Measurements from ENCODE around the gene DPM3. TPM values are rescaled to one million over a fixed set of nuclear protein-coding genes. Genes with fewer than 3 reads are reported as not detected.
"Not testable (repeated sequence)": the region's sequence is repeated elsewhere in the genome, so short reads cannot be mapped to it uniquely, and the experiment has no call there.

DPM3 gene
- total and polyA plus RNA-seq, 2 donors (not counting 3 experiments of a cell fraction or from before 2014, with no cell fraction given): 69.6 to 258 TPM

DNA sequence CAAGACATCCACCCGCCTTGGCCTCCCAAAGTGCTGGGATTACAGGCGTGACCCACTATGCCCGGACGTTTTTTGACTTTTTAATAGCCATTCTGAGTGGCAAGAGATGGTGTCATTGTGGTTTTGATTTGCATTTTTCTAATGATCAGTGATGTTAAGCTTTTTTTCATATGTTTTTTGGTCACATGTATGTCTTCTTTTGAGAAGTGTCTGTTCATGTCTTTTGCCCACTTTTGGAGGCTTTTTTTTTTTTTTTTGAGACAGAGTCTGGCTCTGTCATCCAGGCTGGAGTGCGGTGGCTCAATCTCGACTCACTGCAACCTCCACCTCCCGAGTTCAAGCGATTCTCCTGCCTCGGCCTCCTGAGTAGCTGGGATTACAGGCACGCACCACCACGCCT, 24.3 kb upstream of the DPM3 start:
- H3K27me3 ChIP-seq (ENCODE audit: control insufficient read depth in 2 of 2, insufficient read depth in 2 of 2, low read length in 2 of 2); POLR2A ChIA-PET; intact Hi-C loops (cut with micrococcal nuclease); H3K9me3 ChIP-seq (replicated peaks; ENCODE audit: control insufficient read depth, insufficient read depth, low read length); H2AFZ ChIP-seq (ENCODE audit: low read depth, low read length); DNase-seq (ENCODE audit: low read depth, low spot score); FAIRE-seq; H4K20me1 ChIP-seq (replicated peaks; ENCODE audit: control insufficient read depth, extremely low read depth, insufficient read depth, low read length); dilution Hi-C loops (cut with MboI; ENCODE audit: extremely low pct_ligation_motif_present, low sequenced_read_pairs); H3K27ac ChIP-seq (ENCODE audit: insufficient read depth, low read depth, low read length); H3K79me2 ChIP-seq (ENCODE audit: control insufficient read depth, insufficient read depth, low read length); BruUV-seq (replicated peaks); H3K4me2 ChIP-seq (ENCODE audit: insufficient read depth, low read length); H3K9ac ChIP-seq (replicated peaks; ENCODE audit: extremely low read depth, insufficient read depth, low read length); H3K4me3 ChIP-seq (replicated peaks in 1 of 3; ENCODE audit: insufficient read depth in 1 of 3, low read depth in 1 of 3, low read length in 3 of 3); H3K9me1 ChIP-seq (replicated peaks; ENCODE audit: control insufficient read depth, extremely low read depth, insufficient read depth, low read length); H3K36me3 ChIP-seq (ENCODE audit: control insufficient read depth in 2 of 2, extremely low read depth in 1 of 2, insufficient read depth in 2 of 2, low read length in 2 of 2): not testable (repeated sequence)
- peaks cover 16% of the 10 kb centered on the region for H3K4me1 ChIP-seq (ENCODE audit: control insufficient read depth, extremely low read depth, insufficient read depth, low read length)
- CTCF ChIA-PET: interaction anchor here (1.5 kb wide), 1 partner anchor 73 kb away, joined by 6 read pairs; no protein-coding TSS in a partner anchor

DNA sequence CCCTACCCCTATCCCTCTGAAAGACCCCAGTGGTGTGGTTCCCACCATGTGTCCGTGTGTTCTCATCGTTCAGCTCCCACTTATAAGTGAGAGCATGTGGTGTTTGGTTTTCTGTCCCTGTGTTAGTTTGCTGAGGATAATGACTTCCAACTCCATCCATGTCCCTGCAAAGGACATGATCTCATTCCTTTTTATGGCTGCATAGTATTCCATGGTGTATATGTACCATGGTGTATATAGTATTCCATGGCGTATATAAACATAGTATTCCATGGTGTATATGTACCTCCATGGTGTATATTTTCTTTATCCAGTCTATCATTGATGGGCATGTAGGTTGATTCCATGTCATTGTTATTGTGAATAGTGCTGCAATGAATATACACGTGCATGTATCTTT, 23.5 kb upstream of the DPM3 start:
- not testable (repeated sequence) for FAIRE-seq

DNA sequence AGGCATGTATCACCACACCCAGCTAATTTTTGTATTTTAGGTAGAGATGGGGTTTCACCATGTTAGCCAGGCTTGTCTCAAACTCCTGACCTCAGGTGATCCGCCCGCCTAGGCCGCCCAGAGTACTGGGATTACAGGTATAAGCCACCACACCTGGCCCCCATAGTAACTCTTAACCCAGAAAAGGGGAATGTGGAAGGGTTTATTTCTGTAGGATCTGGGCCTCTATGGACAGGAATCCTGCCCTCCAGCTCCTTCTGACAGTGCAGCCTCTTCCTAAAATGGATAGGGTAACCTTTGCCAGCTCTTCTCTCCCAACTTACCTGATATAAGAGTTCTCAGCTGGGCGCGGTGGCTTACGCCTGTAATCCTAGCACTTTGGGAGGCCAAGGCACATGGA, 22.3 kb upstream of the DPM3 start:
- FAIRE-seq; intact Hi-C loops (cut with micrococcal nuclease): not testable (repeated sequence)
- CTCF ChIA-PET: interaction anchor here (1.8 kb wide), 1 partner anchor 71 kb away, joined by 12 read pairs; no protein-coding TSS in a partner anchor

More for the DNA sequence above, 23.5 kb upstream of the DPM3 start:
- peaks cover 16% of the 10 kb centered on the region for H3K4me1 ChIP-seq (ENCODE audit: control insufficient read depth, extremely low read depth, insufficient read depth, low read length)
- H3K4me2 ChIP-seq (ENCODE audit: insufficient read depth, low read length); H3K36me3 ChIP-seq (ENCODE audit: control insufficient read depth in 2 of 2, extremely low read depth in 1 of 2, insufficient read depth in 2 of 2, low read length in 2 of 2); H3K9me3 ChIP-seq (replicated peaks; ENCODE audit: control insufficient read depth, insufficient read depth, low read length); H2AFZ ChIP-seq (ENCODE audit: low read depth, low read length); H3K9me1 ChIP-seq (replicated peaks; ENCODE audit: control insufficient read depth, extremely low read depth, insufficient read depth, low read length); H3K79me2 ChIP-seq (ENCODE audit: control insufficient read depth, insufficient read depth, low read length); intact Hi-C loops (cut with micrococcal nuclease); DNase-seq (ENCODE audit: low read depth, low spot score); POLR2A ChIA-PET; dilution Hi-C loops (cut with MboI; ENCODE audit: extremely low pct_ligation_motif_present, low sequenced_read_pairs); H3K27me3 ChIP-seq (ENCODE audit: control insufficient read depth in 2 of 2, insufficient read depth in 2 of 2, low read length in 2 of 2); H4K20me1 ChIP-seq (replicated peaks; ENCODE audit: control insufficient read depth, extremely low read depth, insufficient read depth, low read length); H3K27ac ChIP-seq (ENCODE audit: insufficient read depth, low read depth, low read length); BruUV-seq (replicated peaks); H3K4me3 ChIP-seq (replicated peaks in 1 of 3; ENCODE audit: insufficient read depth in 1 of 3, low read depth in 1 of 3, low read length in 3 of 3); H3K9ac ChIP-seq (replicated peaks; ENCODE audit: extremely low read depth, insufficient read depth, low read length): not testable (repeated sequence)
- CTCF ChIA-PET: interaction anchor here (1.5 to 1.8 kb wide), 2 partner anchors 72 kb away, joined by 6 to 12 read pairs; no protein-coding TSS in a partner anchor

More for the DNA sequence above, 22.3 kb upstream of the DPM3 start:
- BruUV-seq (replicated peaks); H3K9me3 ChIP-seq (replicated peaks; ENCODE audit: control insufficient read depth, insufficient read depth, low read length); H3K9ac ChIP-seq (replicated peaks; ENCODE audit: extremely low read depth, insufficient read depth, low read length); POLR2A ChIA-PET; H3K79me2 ChIP-seq (ENCODE audit: control insufficient read depth, insufficient read depth, low read length); dilution Hi-C loops (cut with MboI; ENCODE audit: extremely low pct_ligation_motif_present, low sequenced_read_pairs); H3K4me2 ChIP-seq (ENCODE audit: insufficient read depth, low read length); H3K4me3 ChIP-seq (replicated peaks in 1 of 3; ENCODE audit: insufficient read depth in 1 of 3, low read depth in 1 of 3, low read length in 3 of 3); H3K27ac ChIP-seq (ENCODE audit: insufficient read depth, low read depth, low read length); H2AFZ ChIP-seq (ENCODE audit: low read depth, low read length); DNase-seq (ENCODE audit: low read depth, low spot score); H3K9me1 ChIP-seq (replicated peaks; ENCODE audit: control insufficient read depth, extremely low read depth, insufficient read depth, low read length); H3K36me3 ChIP-seq (ENCODE audit: control insufficient read depth in 2 of 2, extremely low read depth in 1 of 2, insufficient read depth in 2 of 2, low read length in 2 of 2); H4K20me1 ChIP-seq (replicated peaks; ENCODE audit: control insufficient read depth, extremely low read depth, insufficient read depth, low read length); H3K27me3 ChIP-seq (ENCODE audit: control insufficient read depth in 2 of 2, insufficient read depth in 2 of 2, low read length in 2 of 2): not testable (repeated sequence)
- H3K4me1 ChIP-seq (ENCODE audit: control insufficient read depth, extremely low read depth, insufficient read depth, low read length): peaks cover 15% of the 10 kb centered on the region

All from endothelial cell of umbilical vein (primary cell).